Activated CD8-positive, alpha-beta T cell treated with anti-CD3 and anti-CD28 coated beads for 36 hours (primary cell): ENCODE measurements around the gene PTDSS2. TPM values are rescaled to one million over a fixed set of nuclear protein-coding genes. Genes with fewer than 3 reads are reported as not detected.
"Not testable (repeated sequence)": the region's sequence is repeated elsewhere in the genome, so short reads cannot be mapped to it uniquely, and the experiment has no call there.

Source experiments
- ATAC-seq: fragments of 200-7000 bp; cut with Tn5 transposase; one replicate; pipeline ENCODE4 v1.10.0; 2021; ENCODE audit warnings: mild to moderate bottlenecking, moderate library complexity
- CTCF ChIA-PET: fragments of 350-600 bp; sonication (Branson Sonifier 250); formaldehyde crosslinking; loops from one replicate; lab custom pipeline; 2021; ENCODE audit warnings: antibody characterized with exemption; lab: Charles Lee
- POLR2A ChIA-PET: fragments of 350-600 bp; sonication (Branson Sonifier 250); formaldehyde crosslinking; loops from one replicate; lab custom pipeline; 2021; ENCODE audit warnings: antibody characterized with exemption; lab: Charles Lee
- DNase-seq: peaks from one replicate; pipeline ENCODE4 v3.0.0-alpha.2; 2020
- H3K27ac Mint-ChIP-seq: one replicate; pipeline ENCODE4 v1.8.0; 2021; ENCODE audit warnings: mild to moderate bottlenecking, mixed read lengths
- H3K27me3 Mint-ChIP-seq: one replicate; pipeline ENCODE4 v1.8.0; 2021; ENCODE audit warnings: mixed read lengths
- H3K36me3 Mint-ChIP-seq: one replicate; pipeline ENCODE4 v1.8.0; 2021; ENCODE audit warnings: low read depth, mixed read lengths
- H3K4me1 Mint-ChIP-seq: one replicate; pipeline ENCODE4 v1.8.0; 2021; ENCODE audit warnings: low read depth, mixed read lengths
- H3K4me3 Mint-ChIP-seq: one replicate; pipeline ENCODE4 v1.8.0; 2021; ENCODE audit warnings: mild to moderate bottlenecking, moderate library complexity, mixed read lengths
- H3K9me3 Mint-ChIP-seq: one replicate; pipeline ENCODE4 v1.8.0; 2021; ENCODE audit warnings: mixed read lengths
- intact Hi-C: fragments of 100-400 bp; cut with micrococcal nuclease; formaldehyde crosslinking; loops from one replicate; pipeline ENCODE4 v1.10.0; 2022
- total RNA-seq, 2 experiments: library from RNA; stranded (reverse); gene quantifications; one replicate each; pipeline ENCODE4 v1.2.3, GENCODE V29; 2021
- TF ChIP-seq, protein P1 (sequence below): fragments of 200-600 bp; IDR thresholded peaks from one replicate; pipeline ENCODE4 v1.8.0; 2022; ENCODE audit warnings: antibody characterized with exemption, mild to moderate bottlenecking

PTDSS2 gene
- total RNA-seq, 2 experiments from 2014 or later = 17.4 to 18.0 TPM

DNA sequence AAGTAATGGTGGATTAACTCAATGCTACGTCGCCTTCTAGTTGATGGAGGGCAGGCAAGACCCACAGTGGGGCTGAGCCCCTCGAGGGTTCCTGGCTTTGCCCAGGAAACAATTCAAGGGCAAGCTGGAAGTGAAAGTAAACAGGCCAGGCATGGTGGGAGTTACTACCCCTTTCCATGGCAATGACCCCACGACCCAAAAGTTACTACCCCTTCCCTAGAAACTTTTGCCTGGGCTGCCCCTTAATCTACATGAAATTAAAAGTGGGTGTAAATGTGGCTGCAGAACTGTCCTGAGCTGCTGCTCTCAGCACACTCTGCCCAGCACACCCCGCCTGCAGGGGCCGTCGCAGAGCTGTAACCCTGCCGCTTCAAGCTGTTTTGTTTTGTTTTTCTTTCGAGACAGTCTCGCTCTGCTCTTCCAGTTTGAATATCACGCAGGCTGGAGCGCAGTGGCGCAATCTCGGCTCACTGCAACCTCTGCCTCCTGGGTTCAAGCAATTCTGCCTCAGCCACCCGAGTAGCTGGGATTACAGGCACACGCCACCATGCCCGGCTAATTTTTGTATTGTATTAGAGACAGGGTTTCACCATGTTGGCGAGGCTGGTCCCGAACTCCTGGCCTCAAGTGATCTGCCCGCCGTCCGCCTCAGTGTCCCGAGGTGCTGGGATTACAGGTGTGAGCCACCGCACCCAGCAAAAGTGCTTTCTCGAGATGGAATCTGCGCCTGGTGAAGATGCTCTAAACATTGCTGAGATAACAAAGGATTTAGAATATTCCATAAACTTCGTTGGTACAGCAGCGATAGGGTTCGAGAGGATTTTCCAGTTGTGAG is 62.9 kb downstream of the PTDSS2 start:
- intact Hi-C loops = no loop called here
- Mint-ChIP-seq H3K27me3 (no peaks in the 10 kb centered on the region), H3K9me3 (peaks cover 7% of the 10 kb centered on the region), H3K4me3 (no peak overlapping the region), H3K27ac (no peak overlapping the region), H3K4me1 (peaks cover 2% of the 10 kb centered on the region), H3K36me3 (peaks cover 30% of the 10 kb centered on the region)
- CTCF ChIA-PET = no interaction called here
- TF ChIP-seq, protein P1, sequence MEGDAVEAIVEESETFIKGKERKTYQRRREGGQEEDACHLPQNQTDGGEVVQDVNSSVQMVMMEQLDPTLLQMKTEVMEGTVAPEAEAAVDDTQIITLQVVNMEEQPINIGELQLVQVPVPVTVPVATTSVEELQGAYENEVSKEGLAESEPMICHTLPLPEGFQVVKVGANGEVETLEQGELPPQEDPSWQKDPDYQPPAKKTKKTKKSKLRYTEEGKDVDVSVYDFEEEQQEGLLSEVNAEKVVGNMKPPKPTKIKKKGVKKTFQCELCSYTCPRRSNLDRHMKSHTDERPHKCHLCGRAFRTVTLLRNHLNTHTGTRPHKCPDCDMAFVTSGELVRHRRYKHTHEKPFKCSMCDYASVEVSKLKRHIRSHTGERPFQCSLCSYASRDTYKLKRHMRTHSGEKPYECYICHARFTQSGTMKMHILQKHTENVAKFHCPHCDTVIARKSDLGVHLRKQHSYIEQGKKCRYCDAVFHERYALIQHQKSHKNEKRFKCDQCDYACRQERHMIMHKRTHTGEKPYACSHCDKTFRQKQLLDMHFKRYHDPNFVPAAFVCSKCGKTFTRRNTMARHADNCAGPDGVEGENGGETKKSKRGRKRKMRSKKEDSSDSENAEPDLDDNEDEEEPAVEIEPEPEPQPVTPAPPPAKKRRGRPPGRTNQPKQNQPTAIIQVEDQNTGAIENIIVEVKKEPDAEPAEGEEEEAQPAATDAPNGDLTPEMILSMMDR = no peak
- ATAC-seq (no peak), DNase-seq (no peak)
- POLR2A ChIA-PET = interaction anchor here (0.6 to 1.0 kb wide), 2 partner anchors 20 to 214 kb away, joined by 3 read pairs; no protein-coding TSS in a partner anchor

DNA sequence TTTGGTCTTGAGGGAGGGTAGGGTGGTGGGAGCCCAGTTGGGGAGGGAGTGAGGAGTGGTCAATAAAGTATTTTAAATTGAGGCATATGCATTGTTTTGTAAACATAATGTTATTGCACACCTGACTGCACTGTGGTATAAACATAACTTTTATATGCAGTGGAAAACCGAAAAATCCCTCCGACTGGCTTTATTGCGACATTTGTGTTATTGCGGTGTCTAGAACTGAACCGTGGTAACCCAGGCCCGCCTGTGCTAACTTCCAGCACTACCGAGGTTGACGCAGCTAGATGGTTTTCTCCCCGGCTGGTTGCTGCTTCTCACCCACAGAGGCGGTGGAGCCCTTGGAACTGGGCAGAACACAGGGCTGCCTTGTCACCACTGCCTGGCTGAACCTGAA is 64.5 kb downstream of the PTDSS2 start:
- Mint-ChIP-seq H3K27ac (no peak overlapping the region), H3K4me1 (peaks cover 3% of the 10 kb centered on the region), H3K9me3 (peaks cover 7% of the 10 kb centered on the region), H3K27me3 (no peaks in the 10 kb centered on the region), H3K36me3 (peaks cover 28% of the 10 kb centered on the region), H3K4me3 (no peak overlapping the region)
- CTCF ChIA-PET = no interaction called here
- no peak for ATAC-seq
- intact Hi-C loops = no loop called here
- no peak for DNase-seq
- TF ChIP-seq, protein P1 = no peak
- POLR2A ChIA-PET = interaction anchor here (2.1 kb wide), 1 partner anchor 8 kb away, joined by 6 read pairs; the partner anchor contains the start of gene RNH1

DNA sequence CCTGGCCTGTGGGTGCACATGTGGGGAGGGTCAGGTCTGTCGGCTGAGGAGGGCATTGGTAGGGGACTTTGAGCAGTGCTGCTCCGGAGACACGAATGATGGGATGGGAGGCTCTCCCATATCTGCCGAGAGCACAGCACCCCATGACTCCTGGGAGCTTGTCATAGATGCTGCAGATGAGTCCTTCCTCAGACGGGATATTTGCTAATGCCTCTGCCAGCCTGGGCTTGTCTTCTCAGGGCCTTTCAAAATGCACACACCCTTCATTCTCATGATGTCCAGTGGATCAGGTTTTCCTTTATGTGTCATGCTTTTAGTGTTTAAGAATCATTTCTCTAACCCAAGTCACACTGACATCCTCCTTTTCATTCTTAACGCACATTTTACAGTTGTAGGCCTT is 65.1 kb downstream of the PTDSS2 start:
- Mint-ChIP-seq H3K4me1 (peaks cover 3% of the 10 kb centered on the region), H3K36me3 (peaks cover 23% of the 10 kb centered on the region), H3K9me3 (peaks cover 7% of the 10 kb centered on the region), H3K27ac (no peak overlapping the region), H3K4me3 (no peak overlapping the region), H3K27me3 (no peaks in the 10 kb centered on the region)
- TF ChIP-seq, protein P1 = no peak
- no peak for DNase-seq
- intact Hi-C loops = no loop called here
- ChIA-PET CTCF (no interaction called here), POLR2A (interaction anchor here (2.1 kb wide), 1 partner anchor 8 kb away, joined by 6 read pairs; the partner anchor contains the start of gene RNH1)
- ATAC-seq = no peak

DNA sequence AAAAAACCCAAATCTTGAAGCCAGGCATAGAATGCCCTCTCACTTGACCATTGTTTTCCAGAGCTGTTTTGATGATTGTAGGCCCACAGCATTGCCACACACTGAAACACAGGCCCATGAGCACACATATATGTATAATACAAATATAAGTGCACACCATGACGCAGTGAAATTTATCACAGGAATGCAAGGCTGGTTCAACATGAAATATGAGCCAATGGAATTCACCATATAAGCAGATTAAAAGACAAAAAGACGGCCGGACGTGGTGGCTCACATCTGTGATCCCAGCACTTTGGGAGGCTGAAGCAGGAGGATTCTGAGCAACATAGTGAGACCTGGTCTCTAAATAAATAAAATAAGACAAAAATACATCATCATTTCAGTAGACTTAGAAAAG is 66.3 kb downstream of the PTDSS2 start:
- peaks cover 7% of the 10 kb centered on the region for H3K9me3 Mint-ChIP-seq
- intact Hi-C loops = no loop called here
- DNase-seq = no peak
- H3K4me3 Mint-ChIP-seq = no peak overlapping the region
- H3K36me3 Mint-ChIP-seq = peaks cover 19% of the 10 kb centered on the region
- no peak overlapping the region for H3K27ac Mint-ChIP-seq
- ATAC-seq = no peak
- H3K4me1 Mint-ChIP-seq = peaks cover 3% of the 10 kb centered on the region
- H3K27me3 Mint-ChIP-seq = no peaks in the 10 kb centered on the region
- TF ChIP-seq, protein P1 = no peak
- POLR2A ChIA-PET = interaction anchor here (1.1 to 2.1 kb wide), 2 partner anchors 10 to 110 kb away, joined by 4 to 6 read pairs; partner anchors contain the start of gene RNH1
- CTCF ChIA-PET = no interaction called here

DNA sequence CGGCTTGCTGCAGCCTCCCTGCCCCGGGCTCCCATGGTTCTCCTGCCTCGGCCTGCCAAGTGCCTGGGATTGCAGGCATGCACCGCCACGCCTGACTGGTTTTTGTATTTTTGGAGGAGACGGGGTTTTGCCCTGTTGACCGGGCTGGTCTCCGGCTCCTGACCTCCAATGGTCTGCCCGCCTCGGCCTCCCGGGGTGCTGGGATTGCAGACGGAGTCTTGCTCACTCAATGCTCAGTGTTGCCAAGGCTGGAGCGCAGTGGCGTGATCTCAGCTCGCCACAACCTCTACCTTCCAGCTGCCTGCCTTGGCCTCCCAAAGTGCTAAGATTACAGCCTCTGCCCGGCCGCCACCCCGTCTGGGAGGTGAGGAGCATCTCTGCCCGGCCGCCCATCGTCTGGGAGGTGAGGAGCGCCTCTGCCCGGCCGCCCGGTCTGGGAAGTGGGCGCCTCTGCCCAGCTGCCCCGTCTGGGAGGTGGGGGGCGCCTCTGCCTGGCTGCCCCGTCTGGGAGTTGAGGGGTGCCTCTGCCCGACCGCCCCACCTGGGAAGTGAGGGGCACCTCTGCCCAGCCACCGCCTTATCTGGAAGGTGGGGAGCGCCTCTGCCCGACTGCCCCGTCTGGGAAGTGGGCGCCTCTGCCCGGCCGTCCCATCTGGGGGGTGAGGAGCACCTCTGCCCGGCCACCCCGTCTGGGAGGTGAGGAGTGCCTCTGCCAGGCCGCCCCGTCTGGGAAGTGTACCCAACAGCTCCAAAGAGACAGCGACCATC is 67.0 kb downstream of the PTDSS2 start:
- peaks cover 19% of the 10 kb centered on the region for H3K36me3 Mint-ChIP-seq
- H3K9me3 Mint-ChIP-seq, H3K4me1 Mint-ChIP-seq, DNase-seq, intact Hi-C loops, H3K27me3 Mint-ChIP-seq, ATAC-seq, CTCF ChIA-PET, H3K27ac Mint-ChIP-seq, H3K4me3 Mint-ChIP-seq: not testable (repeated sequence)
- POLR2A ChIA-PET = interaction anchor here (2.0 kb wide), 1 partner anchor 10 kb away, joined by 8 read pairs; the partner anchor contains the start of gene RNH1
